ENCODE measurements around the gene SPHK2.

GRCh38 chr19:48625891-48626327 is 6.6 kb downstream of the SPHK2 start:
- TF ChIP-seq CTCF (IDR thresholded peaks at IDR 0.05; ENCODE audit: low read depth, low read length, poor library complexity, severe bottlenecking) (no peak), EZH2phosphoT487 (IDR thresholded peaks at IDR 0.05; ENCODE audit: borderline replicate concordance, low read length) (no peak)

Measured in DOHH2 (cell line).